HG03521 (cell line): ENCODE data around the gene SELENOT.

Experiments
- ATAC-seq: cut with Tn5 transposase; IDR thresholded peaks from one replicate; pipeline ENCODE4 v1.9.1; 2021; ENCODE audit warnings: mild to moderate bottlenecking, moderate library complexity; ENCODE audit not compliant: unreplicated experiment

Gene SELENOT

GRCh38 chr3:150662410-150663200, 59.5 kb downstream of the SELENOT start:
- no peak for ATAC-seq

GRCh38 chr3:150663461-150663860, 60.3 kb downstream of the SELENOT start:
- no peak for ATAC-seq

GRCh38 chr3:150666167-150666566, 63.0 kb downstream of the SELENOT start:
- no peak for ATAC-seq

GRCh38 chr3:150673966-150674365, 70.8 kb downstream of the SELENOT start:
- ATAC-seq, result no peak

- ATAC-seq, result no peak
Observed at GRCh38 chr3:150675587-150675986, 72.5 kb downstream of the SELENOT start.
